ENCODE results near the gene NET1.

DNA sequence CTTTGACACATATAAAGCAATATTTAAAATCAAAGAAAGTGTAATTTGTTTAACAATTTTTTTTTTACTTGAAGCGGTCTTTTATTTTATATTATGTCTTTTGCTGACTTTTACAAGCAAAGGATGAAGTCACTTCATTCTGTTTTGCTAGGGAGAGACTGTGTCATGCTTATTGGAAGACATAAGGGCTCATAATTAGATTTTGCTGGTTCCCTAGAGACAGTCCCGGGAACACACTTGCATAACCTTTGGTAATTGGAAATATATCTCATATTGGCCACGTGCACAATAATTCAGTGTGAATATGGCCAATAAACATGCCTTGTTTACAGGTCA is 448 bp upstream of the NET1 start:
- TF ChIP-seq, protein P1, sequence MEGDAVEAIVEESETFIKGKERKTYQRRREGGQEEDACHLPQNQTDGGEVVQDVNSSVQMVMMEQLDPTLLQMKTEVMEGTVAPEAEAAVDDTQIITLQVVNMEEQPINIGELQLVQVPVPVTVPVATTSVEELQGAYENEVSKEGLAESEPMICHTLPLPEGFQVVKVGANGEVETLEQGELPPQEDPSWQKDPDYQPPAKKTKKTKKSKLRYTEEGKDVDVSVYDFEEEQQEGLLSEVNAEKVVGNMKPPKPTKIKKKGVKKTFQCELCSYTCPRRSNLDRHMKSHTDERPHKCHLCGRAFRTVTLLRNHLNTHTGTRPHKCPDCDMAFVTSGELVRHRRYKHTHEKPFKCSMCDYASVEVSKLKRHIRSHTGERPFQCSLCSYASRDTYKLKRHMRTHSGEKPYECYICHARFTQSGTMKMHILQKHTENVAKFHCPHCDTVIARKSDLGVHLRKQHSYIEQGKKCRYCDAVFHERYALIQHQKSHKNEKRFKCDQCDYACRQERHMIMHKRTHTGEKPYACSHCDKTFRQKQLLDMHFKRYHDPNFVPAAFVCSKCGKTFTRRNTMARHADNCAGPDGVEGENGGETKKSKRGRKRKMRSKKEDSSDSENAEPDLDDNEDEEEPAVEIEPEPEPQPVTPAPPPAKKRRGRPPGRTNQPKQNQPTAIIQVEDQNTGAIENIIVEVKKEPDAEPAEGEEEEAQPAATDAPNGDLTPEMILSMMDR (IDR thresholded peaks at IDR 0.05) = no peak
- TF ChIP-seq POLR2A (IDR thresholded peaks at IDR 0.05) = no peak
